Neural cell (in vitro differentiated cells): ENCODE data around the gene OR2M2.

Experiments used
- CTCF ChIP-seq: fragments of 450-650 bp; IDR thresholded peaks from 2 replicates; pipeline ENCODE4 v1.5.1; 2014; ENCODE audit warnings: antibody characterized with exemption, mild to moderate bottlenecking, moderate library complexity; ENCODE audit not compliant: poor library complexity, severe bottlenecking
- EP300 ChIP-seq: fragments of 450-650 bp; conservative IDR thresholded peaks from 2 replicates; pipeline ENCODE4 v1.6.1; 2014; ENCODE audit warnings: antibody characterized with exemption, mild to moderate bottlenecking, moderate library complexity; ENCODE audit not compliant: poor library complexity, severe bottlenecking
- EZH2 ChIP-seq: fragments of 200-600, 300-800 bp; shearing (Covaris generic), sonication (generic); IDR thresholded peaks from 2 replicates; pipeline ENCODE4 v1.6.1; 2014; ENCODE audit warnings: antibody characterized with exemption, low read length, borderline replicate concordance, mild to moderate bottlenecking; ENCODE audit not compliant: insufficient read depth, poor library complexity, severe bottlenecking
- REST ChIP-seq: IDR thresholded peaks from 2 replicates; pipeline ENCODE4 v1.6.1; 2012; ENCODE audit warnings: borderline replicate concordance
- SMC3 ChIP-seq: fragments of 450-650 bp; conservative IDR thresholded peaks from 2 replicates; pipeline ENCODE4 v1.6.1; 2014; ENCODE audit warnings: antibody characterized with exemption, mild to moderate bottlenecking, moderate library complexity; ENCODE audit not compliant: poor library complexity
- TAF1 ChIP-seq: IDR thresholded peaks from 2 replicates; pipeline ENCODE4 v1.6.1; 2012; ENCODE audit warnings: low read depth

- TF ChIP-seq CTCF (no peak), EP300 (no peak), TAF1 (no peak), EZH2 (no peak), SMC3 (no peak), REST (no peak)
Measured at GRCh38 chr1:248143311-248143710, 31.3 kb upstream of the OR2M2 start.
